Psoas muscle (tissue), 8 donors: Measurements from ENCODE around the gene EPB41L4B. TPM values are rescaled to one million over a fixed set of nuclear protein-coding genes. Genes with fewer than 3 reads are reported as not detected.

ENCODE experiments used
- ATAC-seq, 4 donors: fragments of 200-7000 bp; cut with Tn5 transposase; one replicate each; pipeline ENCODE4 v1.9.1; 2020; ENCODE audit warnings: moderate library complexity in 3 of 4, mild to moderate bottlenecking in 2 of 4
- DNase-seq, 2 donors: peaks; one replicate each; pipeline ENCODE4 v3.0.0-alpha.2; 2020
- H3K27ac ChIP-seq: fragments of 200-600 bp; one replicate; pipeline ENCODE4 v1.8.0; 2022
- H3K27me3 ChIP-seq, 3 donors: fragments of 200-600 bp in 1 of 3; one replicate each; pipeline versions ENCODE4 v1.6.1 to v1.8.0; 2013 to 2022; ENCODE audit warnings: low read length in 2 of 3, mild to moderate bottlenecking in 2 of 3, moderate library complexity in 1 of 3; ENCODE audit not compliant: insufficient read depth in 3 of 3
- H3K36me3 ChIP-seq, 2 donors: fragments of 200-600 bp in 1 of 2; one replicate each; pipeline versions ENCODE4 v1.6.1 to v1.8.0; 2013 to 2022; ENCODE audit warnings: low read depth in 1 of 2, mild to moderate bottlenecking in 1 of 2, moderate library complexity in 1 of 2; ENCODE audit not compliant: insufficient read depth in 1 of 2
- H3K4me1 ChIP-seq: fragments of 200-600 bp; one replicate; pipeline ENCODE4 v1.8.0; 2022
- H3K4me3 ChIP-seq: fragments of 200-600 bp; one replicate; pipeline ENCODE4 v1.8.0; 2022; ENCODE audit warnings: mild to moderate bottlenecking
- H3K9me3 ChIP-seq: fragments of 200-600 bp; one replicate; pipeline ENCODE4 v1.8.0; 2022
- WGBS, 3 donors: extraction: QIAGEN DNeasy Blood & Tissue Kit; methylation state at CpG; one replicate each; pipeline versions ENCODE4 v1.1.6 to v1.1.7; 2013; 5-methylcytosine and 5-hydroxymethylcytosine counted together
- intact Hi-C, 2 donors: fragments of 100-400 bp; cut with DNase I; formaldehyde crosslinking; loops; one replicate each; pipeline versions ENCODE4 v1.11.0 to v1.14.2; 2022
- polyA plus RNA-seq, 3 donors: library from polyadenylated mRNA; stranded (reverse); fragments of 200-250 nt; gene quantifications; one replicate each; pipeline ENCODE4 v1.2.3, GENCODE V29; 2013
- total RNA-seq, 4 donors: library from RNA; stranded (reverse); fragmentation: NEBNext Ultra II Directional in 2 of 4; extraction: Animal tissue kit (Norgen Biotek cat#: 25700) in 2 of 4; gene quantifications; one replicate each; pipeline versions ENCODE4 v1.2.1 to v1.2.4, GENCODE V29; 2021 to 2023
- TF ChIP-seq, protein P1 (sequence below): fragments of 200-600 bp; IDR thresholded peaks from one replicate; pipeline ENCODE4 v1.8.0; 2022; ENCODE audit warnings: antibody characterized with exemption
- donor health status: healthy with polysubstance abuse.
- donor health status: DM: no; HTN: no; CAD: no; lungs with moderate emphysema.
- donor health status: Bipolar disorder and iron deficiency.
- donor health status: healthy.
- donor health status: DM: yes; HTN: yes; CAD: no.
- donor health status: DM: no; HTN: no; CAD: no.
- donor health status: DM: no; HTN: no; CAD: no.
- donor health status: DM: yes; HTN: yes; CAD: no.

The EPB41L4B gene
- total and polyA plus RNA-seq, 7 donors: 0.33 to 4.6 (median 1.8) TPM

DNA sequence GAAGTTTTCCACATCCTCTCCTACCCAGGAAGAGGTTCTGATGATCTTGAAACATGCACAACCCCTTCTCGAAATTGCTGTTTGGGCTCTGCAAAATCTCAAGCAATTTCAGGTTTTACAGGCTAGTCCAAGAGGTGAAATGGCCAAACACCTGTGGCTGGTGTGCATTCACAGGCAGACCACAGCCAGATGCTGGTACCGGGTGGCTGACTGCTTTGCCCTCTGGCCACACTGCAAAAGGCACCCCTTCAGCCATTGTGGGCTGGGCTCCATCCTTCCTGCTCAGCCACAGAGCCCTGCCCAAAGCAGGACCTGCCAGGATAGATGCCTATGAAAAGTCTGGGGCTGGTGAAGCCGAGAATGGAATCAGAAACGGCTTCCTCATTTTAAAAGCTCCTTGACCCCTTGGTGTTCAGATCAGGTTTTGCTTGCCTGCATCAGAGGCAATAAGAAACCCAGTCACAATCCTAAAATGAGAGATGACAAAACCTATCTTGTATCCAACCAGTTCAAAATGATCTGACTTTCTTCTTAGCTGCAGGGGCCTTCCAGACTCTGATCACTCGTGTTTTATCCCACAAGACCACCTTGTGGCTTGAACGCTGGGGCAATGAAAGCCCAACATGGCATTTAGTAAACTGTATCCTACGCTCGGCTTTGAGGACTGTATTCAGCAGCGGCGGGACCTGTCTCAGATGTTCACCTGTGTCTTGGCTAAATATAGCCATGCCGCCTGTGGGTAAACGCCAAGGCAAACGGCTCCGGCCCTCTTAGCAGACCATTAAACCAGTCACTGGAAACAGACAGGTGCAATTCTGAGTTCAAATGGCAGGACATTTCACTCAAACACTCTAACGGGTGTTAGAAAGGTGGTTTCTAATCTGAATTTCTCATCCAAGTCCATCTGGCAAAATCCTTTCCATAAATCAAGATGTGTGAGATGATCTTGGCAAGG is 49.6 kb downstream of the EPB41L4B start:
- ATAC-seq (peak; percentile 57 to 80 (median 79)), DNase-seq (no peak)
- 43 to 63% (median 48%) methylated on average over 15 of the region's 15 CpGs for WGBS, 3 donors
- Histone ChIP-seq H3K9me3 (no peaks in the 10 kb centered on the region), H3K36me3 (no peaks in the 10 kb centered on the region), H3K4me3 (no peak overlapping the region), H3K27me3 (no peaks in the 10 kb centered on the region), H3K4me1 (peaks cover 11% of the 10 kb centered on the region), H3K27ac (peak overlapping the region; percentile 54)
- TF ChIP-seq, protein P1, sequence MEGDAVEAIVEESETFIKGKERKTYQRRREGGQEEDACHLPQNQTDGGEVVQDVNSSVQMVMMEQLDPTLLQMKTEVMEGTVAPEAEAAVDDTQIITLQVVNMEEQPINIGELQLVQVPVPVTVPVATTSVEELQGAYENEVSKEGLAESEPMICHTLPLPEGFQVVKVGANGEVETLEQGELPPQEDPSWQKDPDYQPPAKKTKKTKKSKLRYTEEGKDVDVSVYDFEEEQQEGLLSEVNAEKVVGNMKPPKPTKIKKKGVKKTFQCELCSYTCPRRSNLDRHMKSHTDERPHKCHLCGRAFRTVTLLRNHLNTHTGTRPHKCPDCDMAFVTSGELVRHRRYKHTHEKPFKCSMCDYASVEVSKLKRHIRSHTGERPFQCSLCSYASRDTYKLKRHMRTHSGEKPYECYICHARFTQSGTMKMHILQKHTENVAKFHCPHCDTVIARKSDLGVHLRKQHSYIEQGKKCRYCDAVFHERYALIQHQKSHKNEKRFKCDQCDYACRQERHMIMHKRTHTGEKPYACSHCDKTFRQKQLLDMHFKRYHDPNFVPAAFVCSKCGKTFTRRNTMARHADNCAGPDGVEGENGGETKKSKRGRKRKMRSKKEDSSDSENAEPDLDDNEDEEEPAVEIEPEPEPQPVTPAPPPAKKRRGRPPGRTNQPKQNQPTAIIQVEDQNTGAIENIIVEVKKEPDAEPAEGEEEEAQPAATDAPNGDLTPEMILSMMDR: no peak
- intact Hi-C loops: no loop called here

DNA sequence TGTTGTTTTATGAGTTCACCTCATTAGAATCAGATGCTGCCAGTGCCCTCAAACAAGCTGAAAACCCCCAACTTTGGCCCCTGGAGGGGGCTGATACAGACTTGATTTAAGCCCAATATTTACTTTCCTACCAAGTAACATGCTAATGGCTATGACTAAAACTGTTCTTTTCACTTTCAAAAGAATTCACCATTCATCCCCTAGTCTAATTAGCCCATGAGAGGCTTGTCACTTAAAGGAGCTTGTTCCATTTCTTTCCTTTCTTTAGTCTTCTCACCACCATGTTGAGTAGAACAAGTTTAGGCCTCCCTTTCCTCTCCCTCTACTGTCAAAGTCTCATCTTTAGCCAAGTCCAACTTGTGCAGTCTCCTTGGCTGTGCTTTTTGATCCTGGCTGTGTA is 50.4 kb downstream of the EPB41L4B start:
- Histone ChIP-seq H3K27me3 (no peaks in the 10 kb centered on the region), H3K4me3 (no peak overlapping the region), H3K27ac (no peak overlapping the region), H3K36me3 (no peaks in the 10 kb centered on the region), H3K9me3 (no peaks in the 10 kb centered on the region), H3K4me1 (peaks cover 8% of the 10 kb centered on the region)
- no peak for ATAC-seq
- TF ChIP-seq, protein P1: no peak
- intact Hi-C loops: no loop called here
- no peak for DNase-seq

DNA sequence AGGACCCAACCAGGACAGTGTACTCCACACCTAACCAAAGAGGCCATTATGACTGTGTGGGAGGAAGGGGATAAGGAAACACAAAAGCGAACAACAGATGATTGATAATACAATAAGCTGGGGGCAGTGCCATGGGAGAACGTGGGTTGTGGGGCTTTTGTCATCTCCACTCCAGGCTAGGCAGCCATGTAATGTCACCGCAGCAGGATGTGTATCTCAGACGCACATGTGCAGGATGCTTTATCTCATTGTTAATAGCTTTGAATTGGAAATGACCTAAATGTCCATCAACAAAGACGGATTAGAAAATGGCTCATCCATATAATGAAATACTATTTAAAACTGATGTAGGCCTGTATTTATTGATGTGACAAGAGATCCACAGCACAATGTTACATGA is 51.0 kb downstream of the EPB41L4B start:
- Histone ChIP-seq H3K4me1 (peaks cover 3% of the 10 kb centered on the region), H3K9me3 (no peaks in the 10 kb centered on the region), H3K36me3 (no peaks in the 10 kb centered on the region), H3K27ac (no peak overlapping the region), H3K27me3 (no peaks in the 10 kb centered on the region), H3K4me3 (no peak overlapping the region)
- no peak for ATAC-seq
- TF ChIP-seq, protein P1: no peak
- 79 to 87% (median 83%) methylated on average over 5 of the region's 5 CpGs for WGBS, 3 donors
- DNase-seq: no peak
- intact Hi-C loops: no loop called here

DNA sequence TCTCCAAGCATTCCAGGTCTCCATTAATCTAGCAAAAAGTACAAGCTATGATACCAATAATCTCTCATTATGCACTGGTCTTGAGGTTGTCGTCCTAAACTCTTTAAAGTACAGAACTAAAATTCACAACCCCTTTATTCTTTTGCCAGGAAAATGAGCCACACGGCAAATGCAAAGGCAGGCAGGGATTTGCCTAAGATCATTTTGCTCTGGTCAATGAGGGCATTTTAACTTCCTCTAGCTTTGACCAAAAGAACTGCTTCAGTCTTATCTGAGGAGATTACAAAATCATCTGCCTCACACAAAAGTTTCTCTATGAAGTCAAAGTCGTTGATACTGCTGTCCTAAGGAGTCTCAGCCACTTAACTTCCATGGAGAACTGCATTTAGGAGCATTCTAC is 51.8 kb downstream of the EPB41L4B start:
- TF ChIP-seq, protein P1: no peak
- Histone ChIP-seq H3K4me3 (no peak overlapping the region), H3K36me3 (no peaks in the 10 kb centered on the region), H3K27me3 (no peaks in the 10 kb centered on the region), H3K4me1 (no peaks in the 10 kb centered on the region), H3K9me3 (no peaks in the 10 kb centered on the region), H3K27ac (no peak overlapping the region)
- ATAC-seq (no peak), DNase-seq (no peak)
- intact Hi-C loops: no loop called here
- 51 to 68% (median 55%) methylated on average over 3 of the region's 3 CpGs for WGBS, 3 donors
